ENCODE results near the gene TTL. TPM values are rescaled to one million over a fixed set of nuclear protein-coding genes. Genes with fewer than 3 reads are reported as not detected.
"Not testable (repeated sequence)": the region's sequence is repeated elsewhere in the genome, so short reads cannot be mapped to it uniquely, and the experiment has no call there.

The TTL gene
- total RNA-seq (10 to 100 TPM; 16.5 to 29.6 (median 23.6) TPM), polyA plus RNA-seq (1 to 10 TPM; 3.6 to 9.7 (median 8.6) TPM)

DNA sequence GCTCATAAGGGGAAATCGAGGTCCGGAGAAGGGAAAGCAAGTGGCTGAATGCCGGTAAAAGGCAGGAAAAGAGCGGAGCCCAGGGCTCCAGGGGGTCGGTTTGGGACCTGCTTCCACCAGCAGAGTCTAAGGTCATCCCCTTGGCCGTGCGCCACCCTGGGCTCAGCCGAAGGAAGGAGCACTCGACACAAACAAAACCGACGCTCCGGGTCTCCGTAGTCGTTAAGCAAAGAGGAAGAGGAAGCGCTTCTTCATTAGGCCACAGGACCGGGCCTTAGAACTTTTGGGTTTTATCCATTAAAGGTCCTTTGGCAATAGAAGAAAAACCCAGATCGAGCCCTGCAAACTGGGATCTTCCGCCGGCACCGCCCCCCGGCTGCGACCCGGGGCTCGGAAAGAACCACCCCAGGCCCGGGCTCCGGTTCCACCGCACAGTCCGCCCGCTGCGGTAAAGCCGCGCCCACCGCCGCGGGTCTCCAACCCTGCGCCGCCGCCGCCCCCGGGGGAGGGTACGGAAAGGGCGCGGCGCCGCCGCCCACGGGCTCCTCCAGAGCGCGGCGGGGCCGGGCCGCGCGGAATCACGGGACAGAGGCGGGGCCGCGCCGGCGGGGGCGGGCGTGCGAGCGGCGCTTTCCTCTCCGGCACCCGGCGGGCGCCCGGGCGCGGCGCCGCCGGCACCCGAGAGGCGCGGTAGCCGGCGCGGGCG is at the start of gene TTL:
Gene TTL, plus strand, starts transcription at position 629 of the 706 bp plus-strand sequence. CDS start 189 bp downstream, outside the sequence.
- no peak for TF ChIP-seq EP300 (IDR thresholded peaks at IDR 0.05)
- TF ChIP-seq, protein P1, sequence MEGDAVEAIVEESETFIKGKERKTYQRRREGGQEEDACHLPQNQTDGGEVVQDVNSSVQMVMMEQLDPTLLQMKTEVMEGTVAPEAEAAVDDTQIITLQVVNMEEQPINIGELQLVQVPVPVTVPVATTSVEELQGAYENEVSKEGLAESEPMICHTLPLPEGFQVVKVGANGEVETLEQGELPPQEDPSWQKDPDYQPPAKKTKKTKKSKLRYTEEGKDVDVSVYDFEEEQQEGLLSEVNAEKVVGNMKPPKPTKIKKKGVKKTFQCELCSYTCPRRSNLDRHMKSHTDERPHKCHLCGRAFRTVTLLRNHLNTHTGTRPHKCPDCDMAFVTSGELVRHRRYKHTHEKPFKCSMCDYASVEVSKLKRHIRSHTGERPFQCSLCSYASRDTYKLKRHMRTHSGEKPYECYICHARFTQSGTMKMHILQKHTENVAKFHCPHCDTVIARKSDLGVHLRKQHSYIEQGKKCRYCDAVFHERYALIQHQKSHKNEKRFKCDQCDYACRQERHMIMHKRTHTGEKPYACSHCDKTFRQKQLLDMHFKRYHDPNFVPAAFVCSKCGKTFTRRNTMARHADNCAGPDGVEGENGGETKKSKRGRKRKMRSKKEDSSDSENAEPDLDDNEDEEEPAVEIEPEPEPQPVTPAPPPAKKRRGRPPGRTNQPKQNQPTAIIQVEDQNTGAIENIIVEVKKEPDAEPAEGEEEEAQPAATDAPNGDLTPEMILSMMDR (IDR thresholded peaks at IDR 0.05), result no peak
- TF ChIP-seq POLR2AphosphoS5 (IDR thresholded peaks at IDR 0.05), result peak in 1 of 4 donors; percentile 28
- no peak for TF ChIP-seq POLR2A (IDR thresholded peaks at IDR 0.05)
- intact Hi-C loops (cut with DNase I), result loop anchor here (1.0 to 5.0 kb wide), 3 partner anchors 61 to 424 kb away; partner anchors contain the start of genes POLR1B and TMEM87B
- H3K4me3 ChIP-seq, result peak within 1 kb of the TSS; percentile 71 to 78 (median 74)
- 0% methylated on average over 82 of the region's 82 CpGs for WGBS, 2 donors
- peaks cover 0 to 30% (median 22%) of the 10 kb centered on the region in 4 donors for H3K4me1 ChIP-seq
- H3K27ac ChIP-seq, result peak within 1 kb of the TSS; percentile 87 to 94 (median 90)
- H3K36me3 ChIP-seq, result no peaks in the 10 kb centered on the region
- H3K9me3 ChIP-seq, result no peaks in the 10 kb centered on the region
- H3K27me3 ChIP-seq, result no peaks in the 10 kb centered on the region
- peak; percentile 80 for DNase-seq

- not testable (repeated sequence) for H3K36me3 ChIP-seq, DNase-seq, H3K9me3 ChIP-seq, H3K27me3 ChIP-seq
- WGBS, 2 donors, result 36 to 62% methylated on average over 22 of the region's 22 CpGs
- H3K27ac ChIP-seq, result peak overlapping the region; percentile 82 to 93 (median 88)
- H3K4me1 ChIP-seq, result peaks cover 0 to 11% (median 9%) of the 10 kb centered on the region in 4 donors
- intact Hi-C loops (cut with DNase I), result loop anchor here (5.0 kb wide), 1 partner anchor 310 kb away; no protein-coding TSS in a partner anchor
- H3K4me3 ChIP-seq, result peak overlapping the region; percentile 53 to 69 (median 66)
Observed at GRCh38 chr2:112432390-112432734, 49.6 kb upstream of the TTL start.

DNA sequence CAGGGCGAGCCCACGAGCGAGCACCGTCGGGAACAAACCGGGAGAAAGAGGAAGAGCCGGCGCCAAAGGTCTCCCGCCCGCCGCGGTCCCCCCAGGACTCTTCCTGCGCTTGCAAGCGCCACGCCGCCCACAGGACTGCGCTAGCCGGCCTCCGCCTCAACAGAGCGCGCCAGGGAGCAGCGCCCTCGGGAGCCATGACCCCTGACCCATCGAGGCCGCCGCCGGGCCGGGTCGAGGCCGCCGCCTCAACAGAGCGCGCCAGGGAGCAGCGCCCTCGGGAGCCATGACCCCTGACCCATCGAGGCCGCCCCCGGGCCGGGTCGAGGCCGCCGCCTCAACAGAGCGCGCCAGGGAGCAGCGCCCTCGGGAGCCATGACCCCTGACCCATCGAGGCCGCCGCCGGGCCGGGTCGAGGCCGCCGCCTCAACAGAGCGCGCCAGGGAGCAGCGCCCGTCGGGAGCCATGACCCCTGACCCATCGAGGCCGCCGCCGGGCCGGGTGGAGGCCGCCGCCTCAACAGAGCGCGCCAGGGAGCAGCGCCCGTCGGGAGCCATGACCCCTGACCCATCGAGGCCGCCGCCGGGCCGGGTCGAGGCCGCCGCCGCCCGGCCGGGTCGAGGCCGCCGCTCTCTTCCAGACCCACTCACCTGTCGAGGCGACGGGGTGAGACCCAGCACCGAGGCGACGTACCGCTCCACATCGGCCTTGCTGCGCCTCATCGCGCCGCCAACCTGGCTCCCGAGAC is 49.0 kb upstream of the TTL start:
- peak; percentile 68 for DNase-seq
- intact Hi-C loops (cut with DNase I), result loop anchor here (5.0 kb wide), 1 partner anchor 311 kb away; no protein-coding TSS in a partner anchor
- WGBS, 2 donors, result 4 to 42% methylated on average over 94 to 96 of the region's 98 CpGs

DNA sequence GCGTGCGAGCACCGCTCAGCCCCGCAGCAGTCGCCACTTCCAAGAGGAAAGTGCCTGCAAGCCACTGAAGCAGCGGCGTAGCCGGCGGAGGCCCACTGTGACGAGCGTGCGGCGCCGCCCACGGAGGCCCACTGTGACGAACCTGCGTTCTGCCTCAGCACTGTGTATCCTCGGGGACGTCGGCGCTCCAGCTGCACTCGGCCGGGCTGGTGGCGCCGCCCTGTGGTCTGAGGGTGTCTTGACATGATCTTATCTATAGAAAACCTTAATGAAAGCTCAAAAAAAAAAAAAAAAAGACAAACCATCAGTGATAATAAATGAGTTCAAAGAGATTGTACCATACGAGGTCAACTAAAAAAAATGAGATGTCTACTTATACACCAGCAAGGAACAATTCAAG is 48.5 kb upstream of the TTL start, which contains the start of gene RGPD8:
Gene RGPD8, minus strand, starts transcription at position 166 of the 400 bp plus-strand sequence. CDS start 192 bp downstream, outside the sequence.
- peak within 1 kb of the TSS; percentile 53 to 69 (median 66) for H3K4me3 ChIP-seq
- H3K27me3 ChIP-seq, H3K9me3 ChIP-seq, H3K36me3 ChIP-seq: not testable (repeated sequence)
- DNase-seq, result peak; percentile 94
- peaks cover 0 to 11% (median 9%) of the 10 kb centered on the region in 4 donors for H3K4me1 ChIP-seq
- H3K27ac ChIP-seq, result peak within 1 kb of the TSS; percentile 82 to 93 (median 88)
- intact Hi-C loops (cut with DNase I), result loop anchor here (5.0 kb wide), 1 partner anchor 311 kb away; no protein-coding TSS in a partner anchor
- 0% methylated on average over 14 to 17 of the region's 26 CpGs for WGBS, 2 donors
- TF ChIP-seq POLR2AphosphoS5 (IDR thresholded peaks at IDR 0.05), result peak in 2 of 4 donors; percentile 37 to 49
- TF ChIP-seq, protein P1 (IDR thresholded peaks at IDR 0.05), result peak in 3 of 4 experiments; percentile 17 to 26 (median 21)

More for the DNA sequence above, 49.0 kb upstream of the TTL start:
- H3K36me3 ChIP-seq, H3K9me3 ChIP-seq, H3K27me3 ChIP-seq: not testable (repeated sequence)
- peak overlapping the region; percentile 53 to 69 (median 66) for H3K4me3 ChIP-seq
- H3K27ac ChIP-seq, result peak overlapping the region; percentile 82 to 93 (median 88)
- peaks cover 0 to 11% (median 9%) of the 10 kb centered on the region in 4 donors for H3K4me1 ChIP-seq

- Histone ChIP-seq H3K36me3 (no peaks in the 10 kb centered on the region), H3K27ac (no peak overlapping the region), H3K4me3 (no peak overlapping the region), H3K9me3 (no peaks in the 10 kb centered on the region), H3K4me1 (peaks cover 0 to 11% (median 9%) of the 10 kb centered on the region in 4 donors), H3K27me3 (peaks cover 0 to 3% (median 0%) of the 10 kb centered on the region in 3 donors)
- peak; percentile 61 for DNase-seq
- WGBS, 2 donors, result 78 to 81% methylated on average over 31 of the region's 31 CpGs
- intact Hi-C loops (cut with DNase I), result loop anchor here (5.0 kb wide), 1 partner anchor 312 kb away; no protein-coding TSS in a partner anchor
- no peak for TF ChIP-seq POLR2A (IDR thresholded peaks at IDR 0.05)
- no peak for TF ChIP-seq POLR2AphosphoS5 (IDR thresholded peaks at IDR 0.05)
- TF ChIP-seq, protein P1 (IDR thresholded peaks at IDR 0.05), result no peak
- no peak for TF ChIP-seq EP300 (IDR thresholded peaks at IDR 0.05)
Observed at GRCh38 chr2:112433932-112434730, 47.8 kb upstream of the TTL start.

DNA sequence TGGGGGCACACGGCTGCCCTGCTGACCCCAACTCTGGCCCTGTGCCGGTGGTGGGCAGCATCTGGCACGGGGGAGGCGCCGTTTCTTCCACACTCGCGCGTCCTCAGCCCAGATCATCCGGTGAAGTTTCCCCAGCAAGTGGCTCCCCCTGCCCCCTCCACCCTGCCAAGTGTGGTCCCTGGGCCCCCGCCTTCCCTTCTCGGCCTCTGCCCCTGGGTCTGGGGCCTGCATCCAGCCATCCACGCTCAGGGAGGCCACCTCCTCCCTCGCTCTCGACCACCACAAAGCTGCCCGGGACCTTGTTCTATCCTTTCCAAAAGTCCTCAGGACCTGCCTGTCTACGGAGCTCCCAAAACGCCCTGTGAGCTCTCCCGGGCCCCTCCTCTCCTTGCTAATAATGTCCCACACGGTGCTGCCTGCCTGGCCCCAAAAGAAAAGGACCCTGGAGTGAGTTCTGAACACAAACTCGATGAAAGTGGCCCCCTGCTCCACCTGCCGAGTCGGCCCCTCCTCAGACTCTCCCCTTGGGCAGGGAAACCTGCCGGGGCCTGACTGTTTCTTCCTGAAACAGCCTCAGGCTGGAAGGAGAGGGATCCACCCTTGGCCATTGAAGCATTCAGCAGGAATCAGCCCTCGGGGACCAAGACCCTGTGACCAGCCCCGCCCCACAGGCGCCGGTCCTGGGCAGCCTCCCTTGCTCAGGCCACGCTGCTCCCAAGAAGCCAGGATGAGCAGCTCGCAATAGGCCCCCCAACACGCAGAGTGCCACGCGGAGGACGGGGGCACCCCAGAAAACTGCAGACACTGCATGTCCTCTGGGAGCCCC is 46.9 kb upstream of the TTL start:
- H3K36me3 ChIP-seq, H3K27ac ChIP-seq, H3K9me3 ChIP-seq, H3K4me3 ChIP-seq, H3K27me3 ChIP-seq: not testable (repeated sequence)
- H3K4me1 ChIP-seq, result peaks cover 0 to 11% (median 9%) of the 10 kb centered on the region in 4 donors
- intact Hi-C loops (cut with DNase I), result loop anchor here (5.0 kb wide), 1 partner anchor 313 kb away; no protein-coding TSS in a partner anchor
- WGBS, 2 donors, result 79 to 80% methylated on average over 33 of the region's 33 CpGs
- DNase-seq, result peak; percentile 56

GRCh38 chr2:112435716-112436431 is 46.1 kb upstream of the TTL start:
- DNase-seq; H3K27me3 ChIP-seq; H3K9me3 ChIP-seq; H3K27ac ChIP-seq; intact Hi-C loops (cut with DNase I); H3K36me3 ChIP-seq; H3K4me3 ChIP-seq: not testable (repeated sequence)
- 57 to 78% methylated on average over 18 of the region's 18 CpGs for WGBS, 2 donors
- peaks cover 0 to 11% (median 9%) of the 10 kb centered on the region in 4 donors for H3K4me1 ChIP-seq

All from sigmoid colon (tissue), 7 donors.